Sigmoid colon (tissue), 4 donors: ENCODE measurements around the gene HNRNPD.

Experiments
- POLR2AphosphoS5 ChIP-seq, 4 donors: sonication (generic); formaldehyde crosslinking; IDR thresholded peaks; one replicate each; pipeline ENCODE4 v1.6.1; 2017; ENCODE audit warnings: antibody characterized with exemption in 4 of 4
- TF ChIP-seq, protein P1 (sequence below), 4 experiments: fragments of 450-650 bp in 3 of 4; fragments of 200-600 bp in 1 of 4; IDR thresholded peaks; one replicate each; pipeline ENCODE4 v1.5.1; 2016 to 2019; ENCODE audit warnings: antibody characterized with exemption in 4 of 4, mild to moderate bottlenecking in 3 of 4, moderate library complexity in 2 of 4

DNA sequence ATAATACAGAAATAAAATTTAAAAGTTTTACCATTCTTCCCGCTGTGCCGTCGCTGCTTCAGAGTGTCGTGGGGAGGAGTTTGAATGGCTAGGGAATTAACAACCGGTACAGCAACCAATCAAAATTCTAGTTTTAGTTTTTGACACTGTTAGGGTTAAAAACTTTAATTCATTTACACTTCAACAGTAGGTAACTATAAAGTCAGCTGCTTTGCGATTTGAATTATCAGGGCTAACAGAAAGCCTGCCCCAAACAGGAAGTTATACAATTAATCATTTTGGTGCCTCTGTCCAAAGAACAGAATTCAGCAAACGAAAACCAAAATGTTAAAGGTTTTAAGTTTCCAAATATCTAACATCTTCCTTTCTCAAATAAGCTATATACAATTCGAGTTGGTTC, 2.3 kb downstream of the HNRNPD start:
- TF ChIP-seq, protein P1, sequence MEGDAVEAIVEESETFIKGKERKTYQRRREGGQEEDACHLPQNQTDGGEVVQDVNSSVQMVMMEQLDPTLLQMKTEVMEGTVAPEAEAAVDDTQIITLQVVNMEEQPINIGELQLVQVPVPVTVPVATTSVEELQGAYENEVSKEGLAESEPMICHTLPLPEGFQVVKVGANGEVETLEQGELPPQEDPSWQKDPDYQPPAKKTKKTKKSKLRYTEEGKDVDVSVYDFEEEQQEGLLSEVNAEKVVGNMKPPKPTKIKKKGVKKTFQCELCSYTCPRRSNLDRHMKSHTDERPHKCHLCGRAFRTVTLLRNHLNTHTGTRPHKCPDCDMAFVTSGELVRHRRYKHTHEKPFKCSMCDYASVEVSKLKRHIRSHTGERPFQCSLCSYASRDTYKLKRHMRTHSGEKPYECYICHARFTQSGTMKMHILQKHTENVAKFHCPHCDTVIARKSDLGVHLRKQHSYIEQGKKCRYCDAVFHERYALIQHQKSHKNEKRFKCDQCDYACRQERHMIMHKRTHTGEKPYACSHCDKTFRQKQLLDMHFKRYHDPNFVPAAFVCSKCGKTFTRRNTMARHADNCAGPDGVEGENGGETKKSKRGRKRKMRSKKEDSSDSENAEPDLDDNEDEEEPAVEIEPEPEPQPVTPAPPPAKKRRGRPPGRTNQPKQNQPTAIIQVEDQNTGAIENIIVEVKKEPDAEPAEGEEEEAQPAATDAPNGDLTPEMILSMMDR (IDR thresholded peaks at IDR 0.05), result no peak
- TF ChIP-seq POLR2AphosphoS5 (IDR thresholded peaks at IDR 0.05), result no peak
